GM18519 (cell line): Measurements from ENCODE around the gene AKAP1.
"Not testable (repeated sequence)": the region's sequence is repeated elsewhere in the genome, so short reads cannot be mapped to it uniquely, and the experiment has no call there.

Experiments
- ATAC-seq: cut with Tn5 transposase; IDR thresholded peaks from one replicate; pipeline ENCODE4 v1.9.1; 2021; ENCODE audit warnings: mild to moderate bottlenecking, moderate library complexity; ENCODE audit not compliant: unreplicated experiment, low FRiP score

AKAP1 gene

DNA sequence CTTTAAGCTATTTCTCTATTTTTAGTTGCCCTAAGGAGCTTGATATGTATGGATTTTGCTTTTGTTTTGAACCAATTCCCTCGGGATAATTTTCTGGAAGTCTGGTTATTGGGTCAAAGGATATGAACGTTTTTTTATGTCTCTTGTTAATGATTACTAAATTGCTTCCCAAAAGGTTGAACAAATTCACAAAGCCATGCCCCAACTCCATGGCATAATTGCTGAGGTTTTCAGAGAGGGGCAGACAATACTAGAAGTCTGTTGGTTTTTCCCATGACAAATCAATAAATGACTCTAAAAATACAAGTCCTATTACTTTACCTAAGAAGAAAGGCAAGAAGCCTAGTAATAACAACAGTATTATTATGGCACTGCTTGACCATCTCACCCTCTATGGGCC, 11.4 kb upstream of the AKAP1 start:
- no peak for ATAC-seq

DNA sequence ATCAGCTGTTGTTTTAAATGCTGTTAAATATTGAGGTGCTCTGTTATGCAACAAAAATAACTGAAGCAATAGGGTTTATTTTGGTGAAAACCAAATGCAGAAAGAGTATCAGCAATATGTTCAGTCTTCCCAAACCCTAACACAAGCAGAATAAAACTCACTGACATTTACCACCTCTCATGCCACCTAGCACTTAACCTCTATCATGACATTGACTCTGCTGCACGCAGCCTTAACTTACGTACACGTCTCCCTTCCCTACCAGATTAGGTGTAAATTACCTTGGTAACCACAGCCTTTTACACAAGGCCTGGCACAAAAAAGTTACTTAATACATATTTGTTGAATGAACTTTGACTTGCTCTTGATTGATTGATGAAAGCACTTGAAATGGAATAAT, 9.9 kb upstream of the AKAP1 start:
- no peak for ATAC-seq

DNA sequence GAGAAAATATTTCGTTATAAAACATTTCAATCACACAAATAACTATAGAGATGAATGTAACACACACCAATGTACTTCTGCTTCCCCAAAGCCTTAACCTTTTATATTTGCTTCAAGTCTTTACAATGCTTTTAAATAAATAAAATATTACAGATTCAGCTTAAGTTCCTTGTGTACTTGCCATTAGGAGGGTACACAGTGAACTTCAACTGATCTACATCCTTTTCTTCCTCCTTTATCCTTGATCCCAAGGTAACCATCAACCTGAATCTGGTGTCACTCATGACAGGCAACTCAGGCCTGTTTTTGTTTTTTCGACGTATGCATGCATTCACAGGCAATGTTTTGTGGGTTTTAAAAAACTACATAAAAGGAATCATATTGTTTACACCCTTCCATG, 9.3 kb upstream of the AKAP1 start:
- no peak for ATAC-seq

- no peak for ATAC-seq
Observed at GRCh38 chr17:57077000-57077399, 8.0 kb upstream of the AKAP1 start.

DNA sequence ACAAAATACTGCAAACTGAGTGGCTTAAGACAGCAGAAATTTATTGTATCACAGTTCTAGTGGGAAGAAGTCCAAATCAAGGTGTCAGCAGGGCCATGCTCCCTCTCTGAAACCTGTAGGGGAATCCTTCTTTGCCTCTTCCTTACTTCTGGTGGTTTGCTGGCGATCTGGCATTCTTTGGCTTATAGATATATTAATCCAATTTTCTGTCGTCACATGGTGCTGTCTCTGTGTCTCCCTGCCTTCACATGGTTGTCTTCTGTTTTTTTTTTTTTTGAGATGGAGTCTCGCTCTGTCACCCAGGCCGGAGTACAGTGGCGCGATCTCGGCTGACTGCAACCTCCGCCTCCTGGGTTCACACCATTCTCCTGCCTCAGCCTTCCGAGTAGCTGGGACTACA, 6.8 kb upstream of the AKAP1 start:
- ATAC-seq = no peak

- no peak for ATAC-seq
Observed at GRCh38 chr17:57080718-57081117, 4.3 kb upstream of the AKAP1 start.

GRCh38 chr17:57082441-57082840, 2.6 kb upstream of the AKAP1 start:
- no peak for ATAC-seq

GRCh38 chr17:57084361-57084801, 665 bp upstream of the AKAP1 start:
- peak; percentile 1 for ATAC-seq

- ATAC-seq = peak; percentile 20
Observed at GRCh38 chr17:57085448-57086068, 512 bp downstream of the AKAP1 start.

- no peak for ATAC-seq
Observed at GRCh38 chr17:57086069-57086930, 1.3 kb downstream of the AKAP1 start.

GRCh38 chr17:57088298-57088697, 3.3 kb downstream of the AKAP1 start:
- no peak for ATAC-seq

DNA sequence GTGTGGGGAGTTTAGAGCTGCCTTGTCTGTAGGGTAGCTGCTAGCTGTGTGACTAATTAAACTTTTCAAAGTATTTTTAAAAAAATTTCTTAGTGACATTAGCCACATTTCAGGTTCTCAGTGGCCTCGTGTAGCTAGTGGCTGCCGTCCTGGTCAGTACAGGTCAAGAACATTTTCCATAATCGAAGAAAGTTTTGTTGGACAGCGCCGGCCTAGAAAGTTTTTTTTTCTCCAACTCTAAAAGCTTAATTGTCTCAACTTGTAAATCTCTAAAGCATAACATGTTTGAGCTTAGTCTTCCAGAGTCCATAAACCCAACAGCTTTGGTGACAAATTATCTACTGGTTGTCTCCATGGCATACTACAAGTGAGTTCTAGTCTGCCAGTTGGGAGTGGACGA, 4.3 kb downstream of the AKAP1 start:
- ATAC-seq = no peak

GRCh38 chr17:57090560-57091185, 5.6 kb downstream of the AKAP1 start:
- no peak for ATAC-seq

DNA sequence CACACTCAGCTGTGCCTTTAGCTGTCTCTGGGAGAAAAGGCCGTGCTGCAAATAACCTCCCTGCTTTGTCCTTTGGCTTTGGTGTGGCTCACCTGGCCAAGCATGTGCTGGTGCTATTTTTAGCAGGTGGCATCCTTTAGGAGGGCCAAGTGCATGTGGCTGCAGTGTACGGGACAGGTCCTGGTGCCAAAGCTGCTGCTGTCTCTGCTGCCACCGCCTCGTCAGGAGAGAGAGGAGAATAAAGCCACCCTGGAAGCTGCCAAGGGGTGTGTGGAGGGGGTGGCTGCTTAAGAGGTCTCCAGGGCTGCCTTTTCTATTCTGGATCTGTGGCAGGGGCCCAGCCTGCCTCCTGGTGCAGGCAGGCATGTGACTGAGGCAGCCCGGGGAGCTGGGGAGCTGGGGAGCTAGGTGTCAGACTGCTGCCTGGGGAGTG, 6.2 kb downstream of the AKAP1 start:
- ATAC-seq = no peak

DNA sequence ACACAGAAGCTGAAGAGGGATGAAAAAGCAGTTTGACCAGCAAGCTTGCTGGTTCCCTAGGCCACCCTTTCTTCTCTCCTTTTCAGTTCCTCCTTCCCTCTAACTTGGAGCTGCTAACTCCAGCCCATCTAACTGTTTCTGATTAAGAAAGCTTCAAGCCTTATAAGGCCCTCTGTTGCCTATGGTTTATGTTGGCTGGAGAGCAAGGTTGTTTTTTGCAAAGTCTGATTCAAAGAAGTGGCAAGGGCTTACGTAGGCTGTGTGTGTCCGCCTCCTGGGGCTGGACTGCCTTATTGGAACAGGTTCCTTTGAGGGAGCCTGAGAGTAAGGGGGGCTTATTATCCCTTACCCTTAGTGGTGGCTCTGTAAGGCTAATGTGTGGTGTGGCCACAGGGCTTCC, 7.1 kb downstream of the AKAP1 start:
- ATAC-seq = no peak

DNA sequence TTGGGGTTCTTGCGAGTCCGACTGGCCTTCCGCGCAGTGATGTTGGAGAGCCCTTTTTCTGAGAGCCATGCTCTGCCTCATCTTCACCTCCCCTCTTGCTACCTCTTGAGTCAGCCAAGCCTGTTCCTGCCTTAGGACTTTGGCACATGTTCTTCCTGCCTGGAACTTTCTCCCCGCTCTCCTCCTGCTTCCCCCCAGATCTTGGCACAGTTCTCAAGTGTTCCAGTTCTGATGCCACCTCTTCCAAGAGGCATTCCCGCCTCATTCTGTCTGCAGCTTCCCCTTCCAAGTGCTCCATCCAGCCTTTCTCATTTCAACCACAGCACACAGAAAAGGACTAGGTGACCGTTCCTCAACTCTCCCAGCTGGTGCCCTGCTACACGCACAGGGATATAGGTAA, 7.7 kb downstream of the AKAP1 start:
- ATAC-seq = no peak

- ATAC-seq = no peak
Observed at GRCh38 chr17:57096472-57097202, 11.6 kb downstream of the AKAP1 start.

DNA sequence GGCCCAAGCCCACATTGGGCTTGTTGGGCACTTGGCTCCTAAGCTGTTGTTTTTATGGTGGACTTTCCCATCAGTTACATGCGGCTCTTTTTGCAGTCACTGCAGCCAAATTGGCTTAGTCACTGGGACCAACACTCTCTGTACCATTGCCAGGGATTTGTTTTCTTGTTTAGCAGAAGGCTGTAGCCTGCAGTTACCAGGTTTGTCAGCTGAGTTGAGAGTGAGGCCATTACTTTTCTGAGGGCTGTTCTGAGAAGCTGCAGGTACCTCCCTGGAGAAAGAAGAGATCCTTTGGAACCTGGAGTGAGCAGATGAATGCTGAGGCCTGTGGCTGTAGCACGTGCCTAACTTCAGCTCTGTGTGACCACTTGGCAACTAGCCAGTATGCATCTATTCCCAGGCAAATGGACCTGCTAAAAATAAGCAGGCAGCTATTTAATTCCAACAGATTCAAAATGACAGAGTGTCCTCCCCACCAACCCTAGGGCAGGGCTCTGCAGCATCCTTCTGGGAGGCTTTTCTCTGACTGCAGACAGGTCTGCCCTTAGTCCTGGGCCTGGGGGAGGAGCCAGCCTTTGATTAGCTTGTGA, 12.9 kb downstream of the AKAP1 start:
- no peak for ATAC-seq

DNA sequence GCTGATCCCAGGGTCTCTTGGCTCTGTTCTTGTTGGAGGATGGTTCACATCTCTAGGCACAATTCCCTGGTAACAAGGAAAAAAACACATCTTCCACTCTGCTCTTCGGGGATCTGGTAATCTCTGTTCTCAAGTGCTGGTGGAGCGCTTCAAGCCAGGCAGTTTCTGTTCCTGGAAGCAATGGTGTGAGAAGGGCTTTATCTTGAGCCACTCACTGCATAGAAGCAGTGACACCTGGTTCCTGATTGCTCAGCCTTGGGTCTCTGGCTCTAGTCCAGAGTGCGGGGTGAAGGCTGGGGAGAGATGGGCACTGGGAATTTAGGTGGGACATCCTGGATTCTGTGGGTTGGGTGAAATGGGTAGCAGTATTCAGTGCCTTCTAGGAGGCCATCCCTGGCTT, 14.1 kb downstream of the AKAP1 start:
- peak; percentile 49 for ATAC-seq

DNA sequence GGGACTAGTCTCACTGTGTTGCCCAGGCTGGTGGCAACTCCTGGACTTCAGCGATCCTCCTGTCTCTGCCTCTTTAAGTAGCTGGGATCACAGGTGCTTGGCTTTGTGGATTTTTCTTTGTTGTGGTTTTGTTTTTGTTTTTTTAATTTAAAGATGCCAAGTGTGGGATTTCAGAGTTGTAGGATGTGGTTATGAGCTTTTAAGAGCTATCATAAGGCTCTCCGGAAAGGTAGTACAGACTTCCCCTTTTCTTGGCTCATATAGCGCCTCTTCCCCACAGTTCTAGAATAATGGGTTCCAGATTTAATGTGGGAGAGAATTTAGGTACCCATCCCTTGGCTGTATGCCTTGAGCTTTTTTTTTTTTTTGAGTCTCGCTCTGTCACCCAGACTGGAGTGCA, 17.1 kb downstream of the AKAP1 start:
- ATAC-seq = no peak

DNA sequence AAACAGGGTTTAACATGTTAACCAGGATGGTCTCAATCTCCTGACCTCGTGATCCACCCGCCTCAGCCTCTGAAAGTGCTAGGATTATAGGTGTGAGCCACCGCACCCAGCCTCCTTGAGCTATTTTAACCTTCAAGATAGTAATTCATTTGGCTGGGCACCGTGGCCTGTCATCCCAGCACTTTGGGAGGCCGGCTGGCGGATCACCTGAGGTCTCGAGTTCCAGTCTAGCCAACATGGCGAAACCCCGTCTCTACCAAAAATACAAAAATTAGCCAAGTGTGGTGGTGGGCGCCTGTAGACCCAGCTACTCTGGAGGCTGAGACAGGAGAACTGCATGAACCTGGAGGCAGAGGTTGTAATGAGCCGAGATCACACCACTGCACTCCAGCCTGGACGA, 17.6 kb downstream of the AKAP1 start:
- not testable (repeated sequence) for ATAC-seq
